CD4-positive, alpha-beta memory T cell (primary cell): ENCODE measurements around the gene OR51I1. TPM values are rescaled to one million over a fixed set of nuclear protein-coding genes. Genes with fewer than 3 reads are reported as not detected.

Source experiments
- CTCF ChIA-PET: fragments of 350-600 bp; sonication (Branson Sonifier 250); formaldehyde crosslinking; loops from one replicate; lab custom pipeline; 2021; ENCODE audit warnings: inconsistent platforms; ENCODE audit not compliant: partially characterized antibody; lab: Charles Lee
- POLR2A ChIA-PET: fragments of 350-600 bp; sonication (Branson Sonifier 250); formaldehyde crosslinking; loops from one replicate; lab custom pipeline; 2021; ENCODE audit not compliant: partially characterized antibody; lab: Charles Lee
- DNase-seq, 5 donors: peaks; one replicate each; pipeline versions ENCODE4 v3.0.0 to v3.0.0-alpha.2; 2020 to 2022; ENCODE audit warnings: mixed read lengths in 1 of 5
- H3K27ac ChIP-seq: one replicate; pipeline ENCODE4 v1.7.0; 2013; ENCODE audit warnings: low read depth, low read length
- H3K27me3 ChIP-seq: 2 replicates; pipeline ENCODE4 v1.7.0; 2013; ENCODE audit warnings: mild to moderate bottlenecking, low read length, moderate library complexity; ENCODE audit not compliant: insufficient read depth
- H3K36me3 ChIP-seq: 2 replicates; pipeline ENCODE4 v1.7.0; 2013; ENCODE audit warnings: mild to moderate bottlenecking, low read length, moderate library complexity; ENCODE audit not compliant: insufficient read depth
- H3K4me1 ChIP-seq: 2 replicates; pipeline ENCODE4 v1.7.0; 2013; ENCODE audit warnings: mild to moderate bottlenecking, low read length, moderate library complexity; ENCODE audit not compliant: insufficient read depth
- H3K4me3 ChIP-seq, 2 donors: one replicate each; pipeline ENCODE4 v1.7.0; 2013; ENCODE audit warnings: low read length in 2 of 2, mild to moderate bottlenecking in 1 of 2
- H3K9me3 ChIP-seq, 2 donors: one replicate each; pipeline ENCODE4 v1.7.0; 2013; ENCODE audit warnings: low read length in 2 of 2, control low read depth in 1 of 2; ENCODE audit not compliant: control insufficient read depth in 1 of 2
- H3K27ac Mint-ChIP-seq, 7 donors: one replicate each; pipeline ENCODE4 v1.8.0; 2020 to 2021; ENCODE audit warnings: mixed read lengths in 7 of 7, mild to moderate bottlenecking in 6 of 7, inconsistent platforms in 3 of 7, moderate library complexity in 3 of 7
- H3K27me3 Mint-ChIP-seq, 2 donors: one replicate each; pipeline ENCODE4 v1.8.0; 2020 to 2021; ENCODE audit warnings: mixed read lengths in 2 of 2
- H3K36me3 Mint-ChIP-seq, 2 donors: one replicate each; pipeline ENCODE4 v1.8.0; 2020 to 2021; ENCODE audit warnings: mixed read lengths in 2 of 2, inconsistent platforms in 1 of 2, mild to moderate bottlenecking in 1 of 2
- H3K4me1 Mint-ChIP-seq, 4 donors: one replicate each; pipeline ENCODE4 v1.8.0; 2020 to 2021; ENCODE audit warnings: mixed read lengths in 4 of 4, mild to moderate bottlenecking in 1 of 4
- H3K4me3 Mint-ChIP-seq, 8 donors: one replicate each; pipeline ENCODE4 v1.8.0; 2020 to 2021; ENCODE audit warnings: mixed read lengths in 8 of 8, mild to moderate bottlenecking in 7 of 8, moderate library complexity in 6 of 8, inconsistent platforms in 3 of 8
- H3K9me3 Mint-ChIP-seq, 8 donors: one replicate each; pipeline ENCODE4 v1.8.0; 2020 to 2021; ENCODE audit warnings: mixed read lengths in 8 of 8, mild to moderate bottlenecking in 5 of 8, inconsistent platforms in 3 of 8, moderate library complexity in 1 of 8
- intact Hi-C: fragments of 100-400 bp; cut with micrococcal nuclease; formaldehyde crosslinking; loops from one replicate; pipeline ENCODE4 v1.15.1; 2023
- polyA plus RNA-seq, 2 donors: library from polyadenylated mRNA; unstranded; fragments of 300-500 nt; fragmentation: Illumina TruSeq; gene quantifications; one replicate each; pipeline ENCODE4 v1.2.3, GENCODE V29; 2021
- total RNA-seq, 2 experiments: library from RNA; stranded (reverse); gene quantifications; one replicate each; pipeline ENCODE4 v1.2.3, GENCODE V29; 2021

Gene OR51I1
- total and polyA plus RNA-seq, 4 experiments from 2014 or later: not detected

DNA sequence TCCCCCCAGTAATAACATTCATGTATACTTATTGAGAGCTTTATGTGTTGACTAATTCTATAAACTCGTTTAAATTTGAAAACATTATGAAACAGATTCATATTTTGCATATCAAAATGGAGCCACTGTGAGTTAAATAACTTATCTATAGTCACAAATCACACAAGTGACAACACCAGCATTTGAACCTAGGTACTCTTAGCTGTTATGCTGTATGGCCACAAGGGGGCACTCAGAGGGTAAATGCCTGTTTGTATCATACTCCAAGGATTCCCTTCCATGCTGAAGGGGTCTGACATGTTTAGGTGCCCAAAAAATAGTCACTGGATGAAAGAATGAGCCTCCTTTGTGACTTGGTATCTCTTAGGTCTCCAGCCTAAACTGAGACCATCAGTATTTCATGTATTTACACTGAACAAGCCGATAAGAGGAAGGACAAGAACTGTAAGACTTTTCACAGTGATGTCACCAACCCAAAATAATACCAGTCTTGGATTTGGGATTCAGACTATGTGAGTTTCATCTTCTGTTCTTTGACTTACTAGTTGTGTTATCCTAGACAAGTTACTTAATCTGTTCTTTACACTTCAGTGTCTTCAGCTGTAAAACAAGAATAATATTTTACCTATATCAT lies 35.0 kb upstream of the OR51I1 start:
- H3K27me3 Mint-ChIP-seq: peaks cover 7 to 12% of the 10 kb centered on the region in 2 donors
- Histone ChIP-seq H3K4me1 (no peaks in the 10 kb centered on the region), H3K4me3 (no peak overlapping the region), H3K9me3 (no peaks in the 10 kb centered on the region), H3K27ac (no peak overlapping the region), H3K27me3 (no peaks in the 10 kb centered on the region), H3K36me3 (no peaks in the 10 kb centered on the region)
- ChIA-PET CTCF (interaction anchor here (1.0 to 1.9 kb wide), 12 partner anchors 9 to 878 kb away, joined by 3 to 13 read pairs (median 4); partner anchors contain the start of genes OR52N2 and TRIM5), POLR2A (no interaction called here)
- DNase-seq: peak in 4 of 5 donors; percentile 18 to 39 (median 30)
- H3K36me3 Mint-ChIP-seq: no peaks in the 10 kb centered on the region
- H3K4me3 Mint-ChIP-seq: no peak overlapping the region
- intact Hi-C loops: loop anchor here (10.0 kb wide), 1 partner anchor 418 kb away; the partner anchor contains the start of gene OR52E5
- H3K4me1 Mint-ChIP-seq: no peaks in the 10 kb centered on the region
- H3K27ac Mint-ChIP-seq: no peak overlapping the region
- H3K9me3 Mint-ChIP-seq: no peaks in the 10 kb centered on the region

- CTCF ChIA-PET: no interaction called here
- Mint-ChIP-seq H3K4me1 (no peaks in the 10 kb centered on the region), H3K4me3 (no peak overlapping the region), H3K27ac (no peak overlapping the region), H3K9me3 (no peaks in the 10 kb centered on the region), H3K36me3 (no peaks in the 10 kb centered on the region), H3K27me3 (peaks cover 11 to 23% of the 10 kb centered on the region in 2 donors)
- no peaks in the 10 kb centered on the region for H3K36me3 ChIP-seq
- no peak for DNase-seq
- POLR2A ChIA-PET: no interaction called here
- intact Hi-C loops: loop anchor here (10.0 kb wide), 1 partner anchor 421 kb away; the partner anchor contains the start of gene OR52E5
- no peaks in the 10 kb centered on the region for H3K9me3 ChIP-seq
- no peaks in the 10 kb centered on the region for H3K27me3 ChIP-seq
- no peak overlapping the region for H3K4me3 ChIP-seq
- no peaks in the 10 kb centered on the region for H3K4me1 ChIP-seq
- no peak overlapping the region for H3K27ac ChIP-seq
Observed at GRCh38 chr11:5473921-5474320, 32.6 kb upstream of the OR51I1 start.

DNA sequence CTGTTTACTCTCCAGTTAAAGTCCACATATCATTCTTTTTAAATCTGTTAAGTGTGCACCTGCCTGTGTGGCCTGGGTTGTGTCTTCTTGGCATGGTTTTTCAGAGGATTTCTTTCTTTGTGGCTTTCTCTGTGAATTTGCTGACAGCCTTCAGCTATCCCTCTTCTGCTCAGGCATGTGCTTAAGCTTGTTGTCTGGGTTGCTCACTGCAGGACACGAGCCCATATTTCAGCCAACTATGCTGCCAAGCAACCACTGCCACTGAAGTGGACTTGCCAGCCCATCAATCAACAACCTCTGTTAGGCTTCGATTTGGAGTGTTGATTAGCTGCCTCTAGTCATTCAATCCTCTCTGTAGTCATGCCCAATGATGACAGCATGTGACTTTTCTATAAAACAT lies 26.2 kb upstream of the OR51I1 start:
- Mint-ChIP-seq H3K4me1 (no peaks in the 10 kb centered on the region), H3K27me3 (peaks cover 7 to 13% of the 10 kb centered on the region in 2 donors), H3K4me3 (no peak overlapping the region), H3K36me3 (no peaks in the 10 kb centered on the region), H3K9me3 (peaks cover 0 to 2% (median 0%) of the 10 kb centered on the region in 8 donors), H3K27ac (no peak overlapping the region)
- CTCF ChIA-PET: interaction anchor here (1.6 kb wide), 1 partner anchor 9 kb away, joined by 7 read pairs; no protein-coding TSS in a partner anchor
- POLR2A ChIA-PET: no interaction called here
- intact Hi-C loops: no loop called here
- Histone ChIP-seq H3K27me3 (no peaks in the 10 kb centered on the region), H3K36me3 (no peaks in the 10 kb centered on the region), H3K27ac (no peak overlapping the region), H3K9me3 (no peaks in the 10 kb centered on the region), H3K4me3 (no peak overlapping the region), H3K4me1 (no peaks in the 10 kb centered on the region)
- no peak for DNase-seq

DNA sequence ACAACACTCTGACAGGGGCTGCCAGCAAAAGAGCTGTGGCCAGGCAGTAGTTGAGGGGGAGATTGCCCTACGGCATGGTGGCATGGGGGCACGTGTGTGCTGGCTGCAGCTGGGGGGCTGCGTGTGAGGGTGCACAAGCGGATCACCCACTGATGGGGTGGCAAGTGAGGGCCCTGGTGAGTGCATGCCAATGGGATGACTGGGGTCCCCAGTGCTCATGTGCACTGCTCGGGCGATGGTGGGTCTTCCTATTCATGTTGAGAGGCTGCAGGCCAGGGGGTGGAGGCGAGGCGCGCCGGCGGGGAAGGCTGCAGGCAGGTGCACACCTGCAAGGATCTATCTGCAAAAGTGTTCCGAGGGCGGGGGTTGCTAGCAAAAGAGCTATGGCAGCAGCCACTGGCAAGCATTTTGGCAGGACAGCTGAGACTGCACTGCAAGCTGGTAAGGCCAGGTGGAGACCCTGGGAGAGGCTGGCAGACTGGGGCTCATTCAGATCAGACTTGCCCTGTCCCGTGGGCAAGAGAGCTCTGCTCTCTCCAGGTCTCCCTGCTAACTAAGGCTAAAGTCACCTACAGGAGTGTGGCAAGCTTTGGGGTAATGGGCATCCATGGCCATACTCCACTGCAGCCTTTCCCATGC lies 19.8 kb upstream of the OR51I1 start:
- no peak for DNase-seq
- Histone ChIP-seq H3K4me1 (no peaks in the 10 kb centered on the region), H3K27ac (no peak overlapping the region), H3K9me3 (no peaks in the 10 kb centered on the region), H3K4me3 (no peak overlapping the region), H3K27me3 (no peaks in the 10 kb centered on the region), H3K36me3 (no peaks in the 10 kb centered on the region)
- CTCF ChIA-PET: no interaction called here
- H3K27ac Mint-ChIP-seq: no peak overlapping the region
- peaks cover 2 to 3% of the 10 kb centered on the region in 2 donors for H3K27me3 Mint-ChIP-seq
- peaks cover 0 to 4% (median 2%) of the 10 kb centered on the region in 8 donors for H3K9me3 Mint-ChIP-seq
- H3K4me3 Mint-ChIP-seq: no peak overlapping the region
- H3K4me1 Mint-ChIP-seq: no peaks in the 10 kb centered on the region
- H3K36me3 Mint-ChIP-seq: no peaks in the 10 kb centered on the region
- intact Hi-C loops: no loop called here
- POLR2A ChIA-PET: no interaction called here

- Histone ChIP-seq H3K4me1 (no peaks in the 10 kb centered on the region), H3K27me3 (no peaks in the 10 kb centered on the region), H3K36me3 (no peaks in the 10 kb centered on the region), H3K4me3 (no peak overlapping the region), H3K27ac (no peak overlapping the region), H3K9me3 (no peaks in the 10 kb centered on the region)
- Mint-ChIP-seq H3K9me3 (no peaks in the 10 kb centered on the region), H3K27ac (no peak overlapping the region), H3K27me3 (peaks cover 1 to 5% of the 10 kb centered on the region in 2 donors), H3K4me3 (no peak overlapping the region), H3K4me1 (no peaks in the 10 kb centered on the region), H3K36me3 (no peaks in the 10 kb centered on the region)
- no peak for DNase-seq
- ChIA-PET POLR2A (no interaction called here), CTCF (no interaction called here)
- intact Hi-C loops: no loop called here
Observed at GRCh38 chr11:5449432-5449831, 8.1 kb upstream of the OR51I1 start.

GRCh38 chr11:5449023-5449422 lies 7.7 kb upstream of the OR51I1 start, which contains the start of gene OR51I2:
Gene OR51I2 (plus strand): TSS chr11:5449323. CDS start chr11:5453489, 4,166 bp downstream.
- H3K36me3 Mint-ChIP-seq: no peaks in the 10 kb centered on the region
- intact Hi-C loops: no loop called here
- H3K4me3 Mint-ChIP-seq: no peak within 1 kb of the TSS
- H3K27ac ChIP-seq: no peak within 1 kb of the TSS
- DNase-seq: no peak
- POLR2A ChIA-PET: no interaction called here
- no peaks in the 10 kb centered on the region for H3K4me1 Mint-ChIP-seq
- no peak within 1 kb of the TSS for H3K4me3 ChIP-seq
- no peak within 1 kb of the TSS for H3K27ac Mint-ChIP-seq
- no peaks in the 10 kb centered on the region for H3K27me3 ChIP-seq
- peaks cover 3 to 5% of the 10 kb centered on the region in 2 donors for H3K27me3 Mint-ChIP-seq
- H3K9me3 Mint-ChIP-seq: no peaks in the 10 kb centered on the region
- no peaks in the 10 kb centered on the region for H3K9me3 ChIP-seq
- H3K36me3 ChIP-seq: no peaks in the 10 kb centered on the region
- H3K4me1 ChIP-seq: no peaks in the 10 kb centered on the region
- CTCF ChIA-PET: no interaction called here

GRCh38 chr11:5443835-5444393 lies 2.6 kb upstream of the OR51I1 start:
- Mint-ChIP-seq H3K36me3 (no peaks in the 10 kb centered on the region), H3K27ac (no peak overlapping the region), H3K4me3 (no peak overlapping the region), H3K9me3 (no peaks in the 10 kb centered on the region), H3K27me3 (peaks cover 6 to 9% of the 10 kb centered on the region in 2 donors), H3K4me1 (no peaks in the 10 kb centered on the region)
- no peaks in the 10 kb centered on the region for H3K27me3 ChIP-seq
- no peaks in the 10 kb centered on the region for H3K9me3 ChIP-seq
- no peaks in the 10 kb centered on the region for H3K36me3 ChIP-seq
- H3K4me3 ChIP-seq: no peak overlapping the region
- DNase-seq: no peak
- CTCF ChIA-PET: no interaction called here
- H3K4me1 ChIP-seq: no peaks in the 10 kb centered on the region
- intact Hi-C loops: no loop called here
- no peak overlapping the region for H3K27ac ChIP-seq
- POLR2A ChIA-PET: no interaction called here
